Activated CD8-positive, alpha-beta memory T cell treated with anti-CD3 and anti-CD28 coated beads, Interleukin-2, amount 50 U/mL, for 24 hours (primary cell): ENCODE results near the gene CARMIL1.
"Not testable (repeated sequence)": the region's sequence is repeated elsewhere in the genome, so short reads cannot be mapped to it uniquely, and the experiment has no call there.

Source experiments
- DNase-seq: peaks from one replicate; pipeline ENCODE4 v3.0.0-alpha.2; 2020; ENCODE audit errors: extremely low read depth

The CARMIL1 gene

DNA sequence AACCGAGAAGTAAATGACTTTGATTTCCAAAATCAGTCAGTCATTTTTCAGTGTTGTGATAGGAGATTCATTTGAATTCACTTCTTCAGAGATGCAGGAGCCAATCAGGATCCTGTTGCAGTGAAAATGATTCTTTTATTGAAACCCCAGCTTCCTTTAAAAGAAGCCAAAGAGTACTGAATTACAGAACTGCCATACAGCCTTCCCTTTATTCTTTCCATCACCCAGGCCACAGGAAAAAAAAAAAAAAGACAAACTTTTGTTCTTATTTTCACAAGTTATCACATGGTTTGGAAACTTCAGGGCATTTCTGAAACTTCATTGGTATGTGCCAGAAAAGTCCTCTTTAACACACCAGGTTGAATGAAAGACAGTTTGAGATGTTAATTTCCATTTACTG lies 1.8 kb upstream of the CARMIL1 start:
- DNase-seq, result no peak

GRCh38 chr6:25277857-25278256 lies 1.3 kb upstream of the CARMIL1 start:
- no peak for DNase-seq

GRCh38 chr6:25278261-25278913 lies 787 bp upstream of the CARMIL1 start:
- DNase-seq, result no peak

GRCh38 chr6:25279748-25280343 lies 672 bp downstream of the CARMIL1 start:
- no peak for DNase-seq

DNA sequence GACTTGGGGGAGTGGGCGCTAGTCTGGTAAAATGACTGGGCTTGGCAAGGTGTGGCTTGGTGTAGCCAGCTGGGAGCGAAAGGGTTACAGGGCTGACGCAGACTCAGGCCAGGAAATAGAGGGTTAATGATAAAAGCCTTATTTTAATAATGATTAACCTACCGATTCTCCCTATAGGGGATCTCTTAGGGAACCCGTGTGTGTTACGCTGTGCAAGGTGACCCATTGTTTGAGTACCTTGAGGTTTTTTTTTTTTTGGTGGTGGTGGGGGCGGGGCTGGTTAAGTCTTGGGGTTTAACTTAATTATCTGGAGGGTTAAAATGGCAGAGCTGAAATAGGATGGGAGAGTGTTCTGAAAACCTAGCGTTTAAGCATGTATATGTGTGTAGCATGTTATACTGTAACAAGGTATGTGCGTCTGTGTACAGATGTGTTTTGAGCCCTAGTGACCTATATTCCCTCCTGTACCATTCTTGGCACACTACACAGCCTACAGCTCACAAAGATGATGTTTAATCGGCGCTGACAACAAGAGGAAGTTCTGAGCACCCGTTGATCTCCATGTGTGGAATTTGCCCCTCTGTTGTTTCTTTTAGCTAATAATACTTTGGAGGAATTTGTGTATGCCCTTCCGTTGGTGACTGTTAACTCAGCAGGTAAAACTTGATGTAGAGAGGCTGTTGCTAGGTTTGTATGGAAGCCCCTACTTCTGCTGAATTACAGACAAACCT lies 1.3 kb downstream of the CARMIL1 start:
- DNase-seq, result no peak

GRCh38 chr6:25286891-25287290 lies 7.7 kb downstream of the CARMIL1 start:
- no peak for DNase-seq

- DNase-seq, result no peak
Measured at GRCh38 chr6:25287941-25288340, 8.8 kb downstream of the CARMIL1 start.

GRCh38 chr6:25288518-25288917 lies 9.3 kb downstream of the CARMIL1 start:
- no peak for DNase-seq

GRCh38 chr6:25290306-25291060 lies 11.3 kb downstream of the CARMIL1 start:
- DNase-seq, result no peak

DNA sequence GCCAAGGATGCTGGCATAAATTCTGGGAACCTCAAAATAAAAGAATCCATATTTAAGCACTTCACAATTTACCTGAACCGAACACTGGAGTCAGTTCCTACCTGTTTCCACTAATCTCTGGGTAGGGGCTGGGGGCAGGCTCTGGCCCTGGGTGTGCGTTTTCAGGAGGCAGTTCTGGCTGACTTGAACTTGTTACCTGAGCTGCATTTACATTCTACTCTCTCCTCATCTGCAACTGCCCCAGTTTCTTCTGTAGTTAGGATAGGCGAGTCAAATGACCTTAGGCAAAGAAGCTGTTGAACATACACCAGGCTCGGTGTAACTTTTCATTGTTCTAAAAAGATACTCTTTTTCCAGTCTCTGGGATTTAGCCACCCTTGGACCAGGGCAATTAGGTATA lies 13.2 kb downstream of the CARMIL1 start:
- DNase-seq, result no peak

DNA sequence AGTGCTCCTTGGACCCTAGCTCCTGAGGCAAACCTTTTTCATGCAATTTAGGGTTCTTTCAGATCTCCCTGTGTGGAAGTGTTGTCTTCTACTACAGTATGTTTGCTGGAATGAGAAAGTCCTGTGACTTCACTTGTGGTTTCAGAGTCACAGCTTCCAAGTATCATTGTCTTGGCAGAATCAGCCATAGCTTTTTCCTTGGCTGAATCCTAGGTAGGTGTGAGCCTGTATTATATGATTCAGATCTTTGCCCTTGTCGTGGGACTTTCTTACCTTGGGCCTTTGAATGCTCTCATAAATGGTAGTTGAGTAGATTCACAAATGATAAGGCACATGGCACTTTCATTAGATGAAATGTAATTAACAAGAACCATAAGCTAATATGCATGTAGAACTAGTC lies 16.5 kb downstream of the CARMIL1 start:
- no peak for DNase-seq

DNA sequence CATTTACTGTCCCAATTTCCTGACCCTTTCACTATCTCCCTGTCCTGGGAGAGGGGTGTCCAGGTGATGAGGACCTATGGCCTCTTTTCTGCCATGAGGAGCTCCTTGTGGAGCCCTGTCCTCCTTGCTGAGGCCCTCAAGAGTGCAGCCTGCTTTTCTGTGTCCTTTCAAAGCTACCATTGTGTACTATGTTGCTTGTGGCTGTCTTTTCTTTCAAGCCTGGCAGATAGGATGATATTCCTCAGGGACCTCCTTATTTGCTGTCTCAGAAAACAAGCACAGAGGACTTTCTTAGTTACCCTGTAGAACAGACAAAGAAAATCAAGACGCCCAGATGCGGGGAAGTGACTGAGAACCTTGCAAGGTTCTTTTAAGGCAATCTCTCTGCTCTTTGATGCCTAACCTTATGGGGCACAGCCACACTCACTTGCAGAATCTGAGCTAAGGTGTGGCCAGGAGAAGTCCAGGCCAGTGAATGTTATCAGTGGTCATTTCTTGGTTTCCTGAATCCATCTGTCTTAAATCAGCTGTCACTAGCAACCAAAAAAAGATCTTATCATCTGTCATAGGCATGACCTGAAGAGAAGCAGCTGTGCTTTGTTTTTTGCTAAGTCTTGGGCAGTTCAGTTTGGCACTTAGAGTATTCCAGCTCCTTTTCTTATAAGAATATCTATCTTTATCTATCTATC lies 17.2 kb downstream of the CARMIL1 start:
- no peak for DNase-seq

GRCh38 chr6:25297039-25297441 lies 17.9 kb downstream of the CARMIL1 start:
- no peak for DNase-seq

DNA sequence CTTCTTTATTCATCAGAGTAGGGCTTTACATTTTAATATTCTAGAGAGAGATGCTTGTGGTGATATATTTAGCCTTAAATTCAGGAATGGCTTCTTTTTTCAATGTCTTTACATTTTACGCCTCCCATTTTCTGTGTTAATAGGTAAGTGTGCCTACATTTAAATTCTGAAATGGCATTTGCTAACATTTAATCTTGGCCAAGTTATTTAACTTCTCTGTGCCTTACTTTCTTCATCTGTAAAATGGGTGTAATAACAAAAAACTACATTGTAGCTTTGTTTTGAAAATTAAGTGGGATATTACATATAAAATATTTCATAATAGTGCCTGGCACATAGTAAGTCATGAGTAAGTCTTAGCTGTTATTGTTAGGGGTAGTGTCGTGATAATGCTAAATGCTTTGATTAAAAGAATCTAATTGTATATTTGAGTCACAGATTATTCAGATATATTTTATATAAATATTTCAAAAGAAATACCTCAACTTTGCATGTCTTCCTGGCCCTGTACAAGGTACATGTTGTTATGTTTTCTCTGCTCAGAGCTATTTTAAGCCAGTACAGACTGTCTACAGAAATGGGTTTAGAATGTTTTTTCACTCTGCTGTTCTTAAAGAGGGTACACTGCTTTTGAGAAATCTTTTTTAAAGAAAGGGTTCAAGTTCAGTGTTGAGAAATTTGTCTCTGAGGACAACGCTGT lies 18.8 kb downstream of the CARMIL1 start:
- DNase-seq, result no peak

DNA sequence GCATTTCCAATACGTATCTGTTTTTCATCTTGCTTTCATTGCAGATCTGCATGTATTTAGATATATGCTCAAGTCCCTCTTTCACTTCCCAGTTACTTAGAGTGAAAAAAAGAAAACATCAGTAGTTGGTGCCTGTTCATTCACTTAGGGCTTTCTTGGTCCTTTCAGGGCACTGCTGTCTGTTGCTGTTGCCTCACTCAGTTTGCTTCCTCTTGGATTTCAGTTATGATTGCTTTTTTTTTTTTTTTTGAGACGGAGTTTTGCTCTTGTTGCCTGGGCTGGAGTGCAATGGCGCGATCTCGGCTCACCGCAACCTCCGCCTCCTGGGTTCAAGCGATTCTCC lies 19.3 kb downstream of the CARMIL1 start:
- not testable (repeated sequence) for DNase-seq

GRCh38 chr6:25301362-25301761 lies 22.2 kb downstream of the CARMIL1 start:
- no peak for DNase-seq

- no peak for DNase-seq
Measured at GRCh38 chr6:25302151-25302550, 23.0 kb downstream of the CARMIL1 start.

DNA sequence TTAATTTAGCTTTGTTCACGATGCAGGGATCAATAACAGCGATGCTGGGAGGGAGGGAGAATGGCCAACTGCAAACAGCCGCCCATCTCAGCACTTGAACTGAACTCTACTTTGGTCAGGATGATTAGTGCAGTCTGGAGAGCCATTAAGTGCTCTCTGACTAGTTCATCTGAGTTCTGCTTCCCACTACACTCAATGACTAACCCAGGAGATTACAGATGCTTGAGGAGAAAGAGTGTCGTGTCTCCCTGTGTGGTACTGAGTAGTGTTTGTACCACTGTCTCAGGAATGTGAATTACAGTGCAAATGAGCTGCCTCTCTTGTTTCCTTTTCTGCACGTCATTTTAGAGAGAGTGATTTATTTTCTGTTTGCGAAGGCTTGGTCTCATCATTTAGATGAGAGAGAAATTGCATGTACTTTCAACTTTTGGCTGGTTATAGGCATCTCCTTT lies 23.5 kb downstream of the CARMIL1 start:
- DNase-seq, result no peak

- no peak for DNase-seq
Measured at GRCh38 chr6:25303254-25303653, 24.1 kb downstream of the CARMIL1 start.

DNA sequence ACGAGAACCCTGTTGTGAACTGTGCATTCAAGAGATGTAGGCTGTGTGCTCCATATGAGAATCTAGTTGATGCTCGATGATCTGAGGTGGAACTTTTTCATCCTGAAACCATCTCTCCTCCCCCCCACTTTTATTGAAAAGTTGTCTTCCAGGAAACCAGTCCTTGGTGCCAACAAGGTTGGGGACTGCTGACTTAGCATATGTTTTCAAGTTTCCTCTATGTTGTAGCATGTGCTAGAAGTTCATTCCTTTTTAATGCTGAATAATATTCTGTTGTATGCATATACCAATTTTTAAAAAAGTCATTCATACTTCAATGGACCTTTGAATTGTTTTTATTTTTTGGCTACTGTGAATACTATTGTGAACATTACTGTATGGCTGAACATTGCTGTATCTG lies 27.2 kb downstream of the CARMIL1 start:
- no peak for DNase-seq

GRCh38 chr6:25307805-25308494 lies 28.8 kb downstream of the CARMIL1 start:
- DNase-seq, result no peak
